Left lung (tissue), 10 donors: ENCODE measurements around the gene SEL1L3. TPM values are rescaled to one million over a fixed set of nuclear protein-coding genes. Genes with fewer than 3 reads are reported as not detected.

Experiments
- ATAC-seq: fragments of 200-7000 bp; cut with Tn5 transposase; one replicate; pipeline ENCODE4 v1.9.1; 2020; ENCODE audit warnings: moderate library complexity
- DNase-seq, 4 donors: peaks; one replicate each; pipeline ENCODE4 v3.0.0-alpha.2; 2013 to 2020
- H3K27ac ChIP-seq, 2 donors: fragments of 200-600 bp; sonication (generic) in 1 of 2; one replicate each; pipeline versions ENCODE4 v1.5.0 to v1.8.0; 2020 to 2021
- H3K27me3 ChIP-seq, 2 donors: fragments of 200-600 bp; sonication (generic) in 1 of 2; one replicate each; pipeline versions ENCODE4 v1.5.0 to v1.8.0; 2020 to 2021
- H3K36me3 ChIP-seq, 2 donors: fragments of 200-600 bp; sonication (generic) in 1 of 2; one replicate each; pipeline versions ENCODE4 v1.5.0 to v1.8.0; 2020 to 2021
- H3K4me1 ChIP-seq, 2 donors: fragments of 200-600 bp; one replicate each; pipeline ENCODE4 v1.8.0; 2021
- H3K4me3 ChIP-seq, 2 donors: fragments of 200-600 bp; sonication (generic) in 1 of 2; one replicate each; pipeline versions ENCODE4 v1.5.0 to v1.8.0; 2020 to 2021; ENCODE audit warnings: mild to moderate bottlenecking in 1 of 2
- H3K9me3 ChIP-seq, 2 donors: fragments of 200-600 bp; sonication (generic) in 1 of 2; one replicate each; pipeline versions ENCODE4 v1.5.0 to v1.8.0; 2020 to 2021
- CTCF ChIP-seq, 2 donors: fragments of 200-600 bp; sonication (generic) in 1 of 2; IDR thresholded peaks; one replicate each; pipeline versions ENCODE4 v1.5.0 to v1.8.0; 2021; ENCODE audit warnings: antibody characterized with exemption in 2 of 2
- intact Hi-C, 2 donors: fragments of 100-400 bp; cut with DNase I; formaldehyde crosslinking; loops; one replicate each; pipeline versions ENCODE4 v1.11.2 to v1.14.2; 2022
- polyA plus RNA-seq, 6 donors: library from polyadenylated mRNA; unstranded; fragments of 120-200 nt; gene quantifications; one replicate each; pipeline ENCODE4 v1.2.1, GENCODE V29; 2013; ENCODE audit not compliant: insufficient read length in 6 of 6
- total RNA-seq, 2 donors: library from RNA; stranded (reverse); fragmentation: NEBNext Ultra II Directional; extraction: Animal tissue kit (Norgen Biotek cat#: 25700); gene quantifications; one replicate each; pipeline ENCODE4 v1.2.1, GENCODE V29; 2021
- donor health status: DM: no; HTN: yes; CAD: no.
- donor health status: DM: no; HTN: no; CAD: no.

SEL1L3 gene
- total and polyA plus RNA-seq, 8 donors, result 88.1 to 191 (median 114) TPM

GRCh38 chr4:25821267-25821666 lies 41.5 kb downstream of the SEL1L3 start:
- DNase-seq (no peak), ATAC-seq (no peak)
- intact Hi-C loops, result no loop called here
- Histone ChIP-seq H3K36me3 (peaks cover 0 to 62% of the 10 kb centered on the region in 2 donors), H3K9me3 (no peaks in the 10 kb centered on the region), H3K27me3 (no peaks in the 10 kb centered on the region), H3K4me1 (no peaks in the 10 kb centered on the region), H3K4me3 (no peak overlapping the region), H3K27ac (no peak overlapping the region)
- TF ChIP-seq CTCF (IDR thresholded peaks at IDR 0.05), result no peak

- peaks cover 0 to 63% of the 10 kb centered on the region in 2 donors for H3K36me3 ChIP-seq
- no peak for ATAC-seq
- DNase-seq, result no peak
- H3K27ac ChIP-seq, result no peak overlapping the region
- no peaks in the 10 kb centered on the region for H3K27me3 ChIP-seq
- intact Hi-C loops, result no loop called here
- H3K4me3 ChIP-seq, result no peak overlapping the region
- no peaks in the 10 kb centered on the region for H3K9me3 ChIP-seq
- TF ChIP-seq CTCF (IDR thresholded peaks at IDR 0.05), result no peak
- peaks cover 0 to 11% of the 10 kb centered on the region in 2 donors for H3K4me1 ChIP-seq
Measured at GRCh38 chr4:25818876-25819275, 43.9 kb downstream of the SEL1L3 start.

GRCh38 chr4:25818371-25818871 lies 44.4 kb downstream of the SEL1L3 start:
- peaks cover 0 to 63% of the 10 kb centered on the region in 2 donors for H3K36me3 ChIP-seq

GRCh38 chr4:25817059-25817681 lies 45.6 kb downstream of the SEL1L3 start:
- DNase-seq (no peak), ATAC-seq (no peak)
- TF ChIP-seq CTCF (IDR thresholded peaks at IDR 0.05), result no peak
- no peak overlapping the region for H3K4me3 ChIP-seq
- H3K9me3 ChIP-seq, result no peaks in the 10 kb centered on the region
- H3K36me3 ChIP-seq, result peaks cover 0 to 60% of the 10 kb centered on the region in 2 donors
- no peak overlapping the region for H3K27ac ChIP-seq
- H3K27me3 ChIP-seq, result no peaks in the 10 kb centered on the region
- intact Hi-C loops, result no loop called here
- H3K4me1 ChIP-seq, result peaks cover 3 to 19% of the 10 kb centered on the region in 2 donors

More at GRCh38 chr4:25818371-25818871, 44.4 kb downstream of the SEL1L3 start:
- Histone ChIP-seq H3K4me3 (no peak overlapping the region), H3K27me3 (no peaks in the 10 kb centered on the region), H3K27ac (no peak overlapping the region), H3K9me3 (no peaks in the 10 kb centered on the region), H3K4me1 (peaks cover 0 to 16% of the 10 kb centered on the region in 2 donors)
- intact Hi-C loops, result no loop called here
- TF ChIP-seq CTCF (IDR thresholded peaks at IDR 0.05), result no peak
- no peak for DNase-seq
- no peak for ATAC-seq

- Histone ChIP-seq H3K36me3 (peaks cover 0 to 59% of the 10 kb centered on the region in 2 donors), H3K9me3 (no peaks in the 10 kb centered on the region), H3K4me1 (peaks cover 3 to 19% of the 10 kb centered on the region in 2 donors), H3K27ac (no peak overlapping the region), H3K4me3 (no peak overlapping the region), H3K27me3 (no peaks in the 10 kb centered on the region)
- ATAC-seq (no peak), DNase-seq (no peak)
- TF ChIP-seq CTCF (IDR thresholded peaks at IDR 0.05), result no peak
- intact Hi-C loops, result no loop called here
Measured at GRCh38 chr4:25816591-25817058, 46.2 kb downstream of the SEL1L3 start.
